ENCODE results near the gene SMC1B. TPM values are rescaled to one million over a fixed set of nuclear protein-coding genes. Genes with fewer than 3 reads are reported as not detected.

Gene SMC1B
- polyA plus RNA-seq, 3 donors: not detected

- H3K36me3 Mint-ChIP-seq: peaks cover 24 to 29% of the 10 kb centered on the region in 2 donors
- 82% methylated on average over 14 of the region's 19 CpGs for WGBS (ENCODE audit: insufficient coverage)
- Histone ChIP-seq H3K9me3 (replicated peaks in 1 of 2; ENCODE audit: control insufficient read depth in 1 of 2, insufficient read depth in 1 of 2, low read length in 2 of 2) (no peaks in the 10 kb centered on the region), H3K9ac (ENCODE audit: insufficient read depth, low read length, poor library complexity, severe bottlenecking) (no peak overlapping the region), H3K4me1 (ENCODE audit: control insufficient read depth in 1 of 2, insufficient read depth in 2 of 2, low read length in 2 of 2) (peaks cover 45 to 48% of the 10 kb centered on the region in 2 donors), H3K4me2 (replicated peaks; ENCODE audit: extremely low read depth, low read length, poor library complexity, severe bottlenecking) (no peak overlapping the region), H3K36me3 (replicated peaks in 1 of 2; ENCODE audit: control insufficient read depth in 1 of 2, insufficient read depth in 2 of 2, low read length in 2 of 2) (peaks cover 10 to 19% of the 10 kb centered on the region in 2 donors), H2AFZ (ENCODE audit: insufficient read depth, low read depth, low read length, poor library complexity, severe bottlenecking) (no peak overlapping the region), H3K79me2 (ENCODE audit: insufficient read depth, low read length) (peaks cover 86% of the 10 kb centered on the region), H3K27ac (ENCODE audit: low read depth in 1 of 2, low read length in 2 of 2) (peak overlapping the region; percentile 56 to 80), H3K27me3 (ENCODE audit: control insufficient read depth in 2 of 2, insufficient read depth in 2 of 2, low read length in 2 of 2) (no peaks in the 10 kb centered on the region), H3K4me3 (replicated peaks in 1 of 3; ENCODE audit: low read depth in 2 of 3, low read length in 3 of 3) (no peak overlapping the region), H4K20me1 (ENCODE audit: insufficient read depth, low read length) (peaks cover 33% of the 10 kb centered on the region)
- no peak overlapping the region for H3K4me3 Mint-ChIP-seq
- DNase-seq: no peak
- H3K4me1 Mint-ChIP-seq: peaks cover 61% of the 10 kb centered on the region
- H3K9me3 Mint-ChIP-seq: no peaks in the 10 kb centered on the region
- intact Hi-C loops (cut with micrococcal nuclease): no loop called here
- no peak for TF ChIP-seq CTCF (IDR thresholded peaks at IDR 0.05)
- peak overlapping the region; percentile 92 to 97 (median 94) for H3K27ac Mint-ChIP-seq
- peaks cover 0 to 2% (median 0%) of the 10 kb centered on the region in 3 donors for H3K27me3 Mint-ChIP-seq (ENCODE audit: low read depth in 3 of 3)
These were observed 95.7 kb downstream of the SMC1B start for GRCh38 chr22:45317551-45318167.

- Histone ChIP-seq H3K4me1 (ENCODE audit: control insufficient read depth in 1 of 2, insufficient read depth in 2 of 2, low read length in 2 of 2) (peaks cover 45 to 48% of the 10 kb centered on the region in 2 donors), H3K4me2 (replicated peaks; ENCODE audit: extremely low read depth, low read length, poor library complexity, severe bottlenecking) (no peak overlapping the region), H3K79me2 (ENCODE audit: insufficient read depth, low read length) (peaks cover 91% of the 10 kb centered on the region)
These were observed 96.4 kb downstream of the SMC1B start for GRCh38 chr22:45316796-45317526.

More at GRCh38 chr22:45316796-45317526, 96.4 kb downstream of the SMC1B start:
- Mint-ChIP-seq H3K9me3 (no peaks in the 10 kb centered on the region), H3K4me3 (no peak overlapping the region), H3K27me3 (ENCODE audit: low read depth in 3 of 3) (peaks cover 0 to 2% (median 0%) of the 10 kb centered on the region in 3 donors), H3K4me1 (peaks cover 64% of the 10 kb centered on the region), H3K36me3 (peaks cover 24 to 29% of the 10 kb centered on the region in 2 donors), H3K27ac (peak overlapping the region; percentile 92 to 97 (median 94))
- DNase-seq: no peak
- H3K4me3 ChIP-seq (replicated peaks in 1 of 3; ENCODE audit: low read depth in 2 of 3, low read length in 3 of 3): no peak overlapping the region
- H2AFZ ChIP-seq (ENCODE audit: insufficient read depth, low read depth, low read length, poor library complexity, severe bottlenecking): no peak overlapping the region
- intact Hi-C loops (cut with micrococcal nuclease): no loop called here
- H4K20me1 ChIP-seq (ENCODE audit: insufficient read depth, low read length): peaks cover 33% of the 10 kb centered on the region
- no peak overlapping the region for H3K9ac ChIP-seq (ENCODE audit: insufficient read depth, low read length, poor library complexity, severe bottlenecking)
- no peaks in the 10 kb centered on the region for H3K9me3 ChIP-seq (replicated peaks in 1 of 2; ENCODE audit: control insufficient read depth in 1 of 2, insufficient read depth in 1 of 2, low read length in 2 of 2)
- peak overlapping the region; percentile 56 to 80 for H3K27ac ChIP-seq (ENCODE audit: low read depth in 1 of 2, low read length in 2 of 2)
- 60% methylated on average over 1 of the region's 9 CpGs for WGBS (ENCODE audit: insufficient coverage)
- peaks cover 3 to 12% of the 10 kb centered on the region in 2 donors for H3K36me3 ChIP-seq (replicated peaks in 1 of 2; ENCODE audit: control insufficient read depth in 1 of 2, insufficient read depth in 2 of 2, low read length in 2 of 2)
- no peaks in the 10 kb centered on the region for H3K27me3 ChIP-seq (ENCODE audit: control insufficient read depth in 2 of 2, insufficient read depth in 2 of 2, low read length in 2 of 2)
- TF ChIP-seq CTCF (IDR thresholded peaks at IDR 0.05): no peak

All from CD14-positive monocyte (primary cell).